Aorta (tissue), 5 donors: ENCODE data around the gene MRGPRD. TPM values are rescaled to one million over a fixed set of nuclear protein-coding genes. Genes with fewer than 3 reads are reported as not detected.

Experiments
- ATAC-seq: fragments of 200-7000 bp; cut with Tn5 transposase; one replicate; pipeline ENCODE4 v1.9.1; 2022; ENCODE audit warnings: moderate library complexity; ENCODE audit not compliant: low FRiP score
- DNase-seq, 2 donors: peaks; one replicate each; pipeline ENCODE4 v3.0.0-alpha.2; 2020
- H3K27ac ChIP-seq, 2 donors: one replicate each; pipeline ENCODE4 v1.5.1; 2013; ENCODE audit warnings: low read length in 2 of 2, mild to moderate bottlenecking in 2 of 2, moderate library complexity in 2 of 2, control low read depth in 1 of 2, inconsistent platforms in 1 of 2, low read depth in 1 of 2
- H3K27me3 ChIP-seq, 2 donors: one replicate each; pipeline ENCODE4 v1.6.1; 2013; ENCODE audit warnings: control low read depth in 1 of 2, low read length in 1 of 2, mild to moderate bottlenecking in 1 of 2, moderate library complexity in 1 of 2; ENCODE audit not compliant: insufficient read depth in 2 of 2, control insufficient read depth in 1 of 2
- H3K36me3 ChIP-seq, 2 donors: one replicate each; pipeline ENCODE4 v1.6.1; 2013; ENCODE audit warnings: control low read depth in 1 of 2, low read length in 1 of 2, mild to moderate bottlenecking in 1 of 2; ENCODE audit not compliant: insufficient read depth in 2 of 2, control insufficient read depth in 1 of 2
- H3K4me1 ChIP-seq, 2 donors: one replicate each; pipeline ENCODE4 v1.6.1; 2013; ENCODE audit warnings: low read length in 2 of 2, control low read depth in 1 of 2, mild to moderate bottlenecking in 1 of 2, moderate library complexity in 1 of 2; ENCODE audit not compliant: insufficient read depth in 2 of 2, control insufficient read depth in 1 of 2
- H3K4me3 ChIP-seq, 2 donors: one replicate each; pipeline ENCODE4 v1.5.1; 2013; ENCODE audit warnings: low read length in 2 of 2, control low read depth in 1 of 2, mild to moderate bottlenecking in 1 of 2
- H3K9me3 ChIP-seq: one replicate; pipeline ENCODE4 v1.6.1; 2013; ENCODE audit warnings: mild to moderate bottlenecking, low read length; ENCODE audit not compliant: control insufficient read depth
- WGBS, 2 donors: extraction: QIAGEN DNeasy Blood & Tissue Kit; methylation state at CpG; one replicate each; pipeline ENCODE4 v1.1.7; 2013; 5-methylcytosine and 5-hydroxymethylcytosine counted together
- intact Hi-C, 2 donors: fragments of 100-400 bp; cut with DNase I; formaldehyde crosslinking; loops; one replicate each; pipeline versions ENCODE4 v1.14.2 to v1.15.0; 2022
- polyA plus RNA-seq, 2 donors: library from polyadenylated mRNA; stranded (reverse); fragments of 200-250 nt; gene quantifications; one replicate each; pipeline ENCODE4 v1.2.3, GENCODE V29; 2013
- total RNA-seq, 2 donors: library from RNA; stranded (reverse); fragmentation: NEBNext Ultra II Directional; extraction: Animal tissue kit (Norgen Biotek cat#: 25700); gene quantifications; one replicate each; pipeline ENCODE4 v1.2.1, GENCODE V29; 2021
- donor health status: healthy with polysubstance abuse.
- donor health status: Bipolar disorder and iron deficiency.
- donor health status: DM: no; HTN: no; CAD: no.
- donor health status: DM: no; HTN: no; CAD: no.
- donor health status: DM: yes; HTN: yes; CAD: no.

MRGPRD gene
- total and polyA plus RNA-seq, 4 donors: 0.49 TPM; not detected in 3

DNA sequence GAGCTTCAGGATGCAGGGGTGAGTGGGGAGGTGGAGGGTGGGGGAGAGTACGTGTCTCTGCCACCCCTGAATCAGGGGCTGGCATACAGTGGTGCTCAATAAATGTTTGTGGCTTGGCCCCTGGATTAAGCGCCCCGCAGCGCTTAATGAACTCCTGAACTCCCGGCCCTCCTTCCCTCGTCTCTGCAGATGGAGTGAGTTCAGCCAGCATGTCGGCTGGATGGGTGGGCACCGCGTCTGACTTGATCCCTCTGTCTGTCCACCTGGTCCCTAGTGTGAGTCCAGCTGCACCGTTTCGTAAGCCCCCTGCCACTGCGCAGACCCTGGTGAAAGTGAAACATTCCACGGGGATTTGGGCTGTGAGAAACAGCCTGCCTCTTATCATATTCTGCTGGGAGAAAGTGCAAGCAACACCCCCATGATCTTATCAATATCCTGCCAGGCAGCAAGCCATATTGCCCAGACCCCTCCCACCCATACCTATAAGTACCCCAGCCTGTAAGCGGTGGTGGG, 12.0 kb upstream of the MRGPRD start:
- H3K36me3 ChIP-seq: no peaks in the 10 kb centered on the region
- ATAC-seq (no peak), DNase-seq (peak; percentile 35 to 48)
- H3K4me3 ChIP-seq: no peak overlapping the region
- no peaks in the 10 kb centered on the region for H3K27me3 ChIP-seq
- H3K9me3 ChIP-seq: no peaks in the 10 kb centered on the region
- no peak overlapping the region for H3K27ac ChIP-seq
- intact Hi-C loops: no loop called here
- WGBS, 2 donors: 75% methylated on average over 14 of the region's 14 CpGs
- H3K4me1 ChIP-seq: no peaks in the 10 kb centered on the region

DNA sequence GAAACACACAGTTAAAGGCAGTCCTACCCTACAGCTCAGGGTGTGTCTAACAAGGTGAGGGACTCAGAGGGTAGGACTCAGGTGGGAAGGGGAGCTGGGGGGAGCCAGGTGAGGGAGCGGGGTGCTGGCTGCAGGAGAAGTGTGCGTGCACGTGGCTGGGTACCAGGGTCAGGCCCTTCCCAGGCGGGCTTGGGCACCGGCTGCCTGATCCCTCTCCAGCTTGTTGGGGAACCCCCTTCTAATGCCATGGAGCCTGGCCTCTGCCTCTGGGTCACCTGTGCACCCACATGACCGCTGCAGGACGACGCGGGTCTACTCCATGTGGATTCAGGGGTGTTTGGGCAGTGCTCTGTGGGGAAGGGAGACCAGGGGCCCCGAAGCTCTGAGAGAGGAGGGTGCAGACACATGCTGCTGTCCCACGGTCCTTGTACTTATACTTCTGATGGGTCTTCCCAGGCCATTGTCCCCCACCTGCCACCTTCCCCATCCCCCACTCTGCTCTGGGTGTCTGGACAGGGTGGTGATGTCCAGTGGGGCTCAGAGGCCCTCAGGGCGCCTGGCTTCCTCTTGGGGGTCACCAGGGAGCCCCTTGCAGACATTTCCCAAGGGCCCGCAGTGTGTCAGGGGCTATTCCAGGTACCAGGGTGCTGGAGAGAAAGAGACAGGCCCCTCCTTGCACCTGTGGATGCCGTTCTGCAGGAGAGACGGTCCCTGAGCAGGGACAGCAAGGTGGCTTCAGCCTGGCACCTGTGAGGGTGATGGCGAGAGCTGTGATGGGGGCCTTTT, 10.4 kb upstream of the MRGPRD start:
- WGBS, 2 donors: 87 to 90% methylated on average over 15 to 16 of the region's 16 CpGs
- Histone ChIP-seq H3K36me3 (no peaks in the 10 kb centered on the region), H3K27me3 (no peaks in the 10 kb centered on the region), H3K4me3 (no peak overlapping the region), H3K4me1 (no peaks in the 10 kb centered on the region), H3K27ac (no peak overlapping the region), H3K9me3 (no peaks in the 10 kb centered on the region)
- ATAC-seq (no peak), DNase-seq (peak; percentile 39 to 54)
- intact Hi-C loops: no loop called here

- DNase-seq: peak in 1 of 2 donors; percentile 54
Observed at GRCh38 chr11:68989936-68990606, 9.3 kb upstream of the MRGPRD start.

DNA sequence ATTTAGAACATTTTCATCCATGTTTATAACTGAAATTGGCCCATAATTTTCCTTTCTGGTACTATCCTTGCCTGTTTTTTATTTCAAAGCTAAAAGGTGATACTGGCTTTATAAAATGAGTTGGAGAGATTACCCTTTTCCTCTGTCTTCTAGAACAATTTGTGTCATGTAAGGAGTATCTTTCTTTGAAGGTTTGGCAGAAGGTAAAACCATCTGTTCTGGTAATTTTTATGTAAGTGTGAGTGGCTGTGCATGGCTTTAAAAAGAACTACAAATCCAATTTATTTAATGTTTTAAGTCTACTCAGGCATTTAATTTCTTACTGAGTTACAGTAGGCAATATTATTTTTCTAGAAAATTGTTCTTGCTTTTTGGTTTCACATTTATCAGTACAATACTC, 7.7 kb upstream of the MRGPRD start:
- DNase-seq (no peak), ATAC-seq (no peak)
- H3K4me3 ChIP-seq: no peak overlapping the region
- H3K9me3 ChIP-seq: no peaks in the 10 kb centered on the region
- H3K36me3 ChIP-seq: no peaks in the 10 kb centered on the region
- intact Hi-C loops: no loop called here
- no peaks in the 10 kb centered on the region for H3K27me3 ChIP-seq
- H3K27ac ChIP-seq: no peak overlapping the region
- H3K4me1 ChIP-seq: no peaks in the 10 kb centered on the region

More at GRCh38 chr11:68989936-68990606, 9.3 kb upstream of the MRGPRD start:
- no peaks in the 10 kb centered on the region for H3K27me3 ChIP-seq
- H3K4me3 ChIP-seq: no peak overlapping the region
- intact Hi-C loops: no loop called here
- no peak overlapping the region for H3K27ac ChIP-seq
- WGBS, 2 donors: 81 to 89% methylated on average over 8 of the region's 8 CpGs
- no peaks in the 10 kb centered on the region for H3K4me1 ChIP-seq
- no peaks in the 10 kb centered on the region for H3K9me3 ChIP-seq
- ATAC-seq: no peak
- H3K36me3 ChIP-seq: no peaks in the 10 kb centered on the region

DNA sequence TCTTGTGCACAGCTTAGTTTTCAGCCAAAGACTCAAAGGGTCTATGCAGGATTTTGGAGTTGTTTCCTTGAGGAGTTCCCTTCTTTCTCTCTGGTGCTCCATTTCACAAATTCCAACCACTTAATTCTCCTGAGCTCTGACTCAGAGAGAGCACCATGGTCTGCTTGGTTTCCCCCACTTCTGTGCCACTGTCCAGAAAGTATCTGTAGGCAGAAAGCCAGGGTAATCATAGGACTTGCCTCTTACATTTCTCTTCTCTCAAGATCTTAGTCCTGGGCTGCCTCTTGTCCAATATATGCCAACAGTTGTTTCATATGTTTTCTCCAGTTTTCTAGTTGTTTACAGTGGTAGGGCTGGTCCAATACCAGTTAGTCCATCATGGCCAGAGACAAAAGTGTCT, 6.4 kb upstream of the MRGPRD start:
- H3K36me3 ChIP-seq: no peaks in the 10 kb centered on the region
- intact Hi-C loops: no loop called here
- no peak overlapping the region for H3K27ac ChIP-seq
- ATAC-seq (no peak), DNase-seq (peak in 1 of 2 donors; percentile 2)
- no peaks in the 10 kb centered on the region for H3K9me3 ChIP-seq
- H3K27me3 ChIP-seq: no peaks in the 10 kb centered on the region
- H3K4me3 ChIP-seq: no peak overlapping the region
- no peaks in the 10 kb centered on the region for H3K4me1 ChIP-seq

DNA sequence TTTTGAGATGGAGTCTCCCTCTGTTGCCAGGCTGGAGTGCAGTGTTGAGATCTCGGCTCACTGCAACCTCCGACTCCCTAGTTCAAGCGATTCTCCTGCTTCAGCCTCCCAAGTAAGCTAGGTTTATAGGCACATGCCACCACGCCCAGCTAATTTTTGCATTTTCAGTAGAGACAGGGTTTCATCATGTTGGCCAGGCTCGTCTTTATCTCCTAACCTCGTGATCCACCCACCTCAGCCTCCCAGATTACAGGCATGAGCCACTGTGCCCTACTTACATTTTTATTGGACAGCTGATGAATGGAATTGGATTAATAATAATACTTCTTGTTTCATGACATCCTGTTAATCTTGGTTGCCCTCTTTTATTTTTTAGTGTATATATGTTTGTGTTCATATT, 3.0 kb upstream of the MRGPRD start:
- no peak overlapping the region for H3K27ac ChIP-seq
- H3K4me3 ChIP-seq: no peak overlapping the region
- DNase-seq: peak in 1 of 2 donors; percentile 2
- ATAC-seq: no peak
- H3K27me3 ChIP-seq: no peaks in the 10 kb centered on the region
- H3K4me1 ChIP-seq: no peaks in the 10 kb centered on the region
- no peaks in the 10 kb centered on the region for H3K9me3 ChIP-seq
- no peaks in the 10 kb centered on the region for H3K36me3 ChIP-seq
- 77 to 82% methylated on average over 6 of the region's 6 CpGs for WGBS, 2 donors
- intact Hi-C loops: no loop called here

DNA sequence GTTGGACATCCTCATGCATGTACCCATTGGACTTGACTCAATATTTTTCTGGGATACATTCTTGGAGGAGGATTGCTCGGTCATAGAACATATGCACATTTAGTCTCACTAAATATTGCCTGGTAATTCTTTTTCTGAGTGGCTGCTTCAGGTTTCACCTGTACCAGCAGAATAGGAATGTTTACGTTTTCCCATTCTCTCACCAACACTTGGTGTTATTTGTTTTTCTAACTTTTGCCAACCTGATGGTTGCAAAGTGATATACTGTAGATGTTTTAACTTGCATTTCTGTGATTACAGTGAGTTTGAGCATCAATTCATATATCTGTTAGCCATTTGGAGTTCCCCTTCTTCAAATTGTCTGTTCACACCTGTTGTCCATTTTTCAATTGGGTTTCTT, 1.3 kb upstream of the MRGPRD start:
- no peaks in the 10 kb centered on the region for H3K4me1 ChIP-seq
- no peak for DNase-seq
- 91 to 95% methylated on average over 2 of the region's 2 CpGs for WGBS, 2 donors
- H3K27me3 ChIP-seq: no peaks in the 10 kb centered on the region
- no peak overlapping the region for H3K27ac ChIP-seq
- intact Hi-C loops: no loop called here
- no peaks in the 10 kb centered on the region for H3K36me3 ChIP-seq
- ATAC-seq: no peak
- no peaks in the 10 kb centered on the region for H3K9me3 ChIP-seq
- H3K4me3 ChIP-seq: no peak overlapping the region

DNA sequence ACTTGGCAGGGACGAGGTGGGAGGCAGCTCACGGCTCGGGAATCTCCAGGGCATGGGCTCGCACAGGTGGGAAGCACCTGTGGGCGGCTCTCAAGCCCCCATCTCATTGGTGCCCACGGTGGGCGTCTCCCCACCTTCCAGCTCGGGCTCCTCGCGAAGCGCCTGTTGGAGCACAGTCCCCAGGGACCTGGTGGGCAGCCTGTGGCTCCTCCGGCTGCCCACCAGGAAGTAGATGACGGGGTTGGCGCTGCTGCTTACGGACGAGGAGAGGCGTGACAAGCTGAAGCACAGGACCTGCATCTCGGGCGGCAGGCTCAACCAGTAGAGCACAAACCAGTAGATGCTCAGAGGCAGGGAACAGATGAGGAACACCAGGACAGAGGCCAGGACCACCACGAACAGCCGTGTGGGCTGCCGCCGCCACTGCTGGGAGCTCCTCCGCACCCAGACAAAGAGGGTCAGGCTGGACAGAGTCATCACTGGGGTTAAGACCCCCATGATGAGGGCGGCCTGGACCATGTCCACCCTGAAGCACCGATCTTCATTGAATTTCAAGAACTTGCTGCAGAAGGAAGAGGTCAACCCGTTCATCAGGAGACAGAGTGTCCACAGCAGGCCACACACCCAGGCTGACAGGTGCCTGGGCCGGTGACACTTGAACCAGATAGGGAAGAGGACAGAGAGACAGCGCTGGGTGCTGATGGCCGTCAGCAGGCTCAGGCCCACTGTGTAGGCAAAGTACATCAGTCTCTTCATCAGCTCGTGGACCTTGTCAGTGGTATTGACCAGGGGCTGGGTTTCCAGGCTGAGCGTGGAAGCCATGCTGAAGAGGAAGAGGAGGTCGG, 633 bp downstream of the MRGPRD start:
- H3K4me3 ChIP-seq: no peak overlapping the region
- 88 to 92% methylated on average over 29 to 33 of the region's 33 CpGs for WGBS, 2 donors
- peak in 1 of 2 donors; percentile 49 for DNase-seq
- no peaks in the 10 kb centered on the region for H3K9me3 ChIP-seq
- no peaks in the 10 kb centered on the region for H3K27me3 ChIP-seq
- no peaks in the 10 kb centered on the region for H3K36me3 ChIP-seq
- no peaks in the 10 kb centered on the region for H3K4me1 ChIP-seq
- no peak overlapping the region for H3K27ac ChIP-seq
- no peak for ATAC-seq
- intact Hi-C loops: no loop called here
